Measurements from ENCODE around the gene ADGRB2. TPM values are rescaled to one million over a fixed set of nuclear protein-coding genes. Genes with fewer than 3 reads are reported as not detected.

ADGRB2 gene
- total RNA-seq, 4 donors from 2014 or later = 0.77 to 31.0 (median 3.7) TPM; not detected in 1

DNA sequence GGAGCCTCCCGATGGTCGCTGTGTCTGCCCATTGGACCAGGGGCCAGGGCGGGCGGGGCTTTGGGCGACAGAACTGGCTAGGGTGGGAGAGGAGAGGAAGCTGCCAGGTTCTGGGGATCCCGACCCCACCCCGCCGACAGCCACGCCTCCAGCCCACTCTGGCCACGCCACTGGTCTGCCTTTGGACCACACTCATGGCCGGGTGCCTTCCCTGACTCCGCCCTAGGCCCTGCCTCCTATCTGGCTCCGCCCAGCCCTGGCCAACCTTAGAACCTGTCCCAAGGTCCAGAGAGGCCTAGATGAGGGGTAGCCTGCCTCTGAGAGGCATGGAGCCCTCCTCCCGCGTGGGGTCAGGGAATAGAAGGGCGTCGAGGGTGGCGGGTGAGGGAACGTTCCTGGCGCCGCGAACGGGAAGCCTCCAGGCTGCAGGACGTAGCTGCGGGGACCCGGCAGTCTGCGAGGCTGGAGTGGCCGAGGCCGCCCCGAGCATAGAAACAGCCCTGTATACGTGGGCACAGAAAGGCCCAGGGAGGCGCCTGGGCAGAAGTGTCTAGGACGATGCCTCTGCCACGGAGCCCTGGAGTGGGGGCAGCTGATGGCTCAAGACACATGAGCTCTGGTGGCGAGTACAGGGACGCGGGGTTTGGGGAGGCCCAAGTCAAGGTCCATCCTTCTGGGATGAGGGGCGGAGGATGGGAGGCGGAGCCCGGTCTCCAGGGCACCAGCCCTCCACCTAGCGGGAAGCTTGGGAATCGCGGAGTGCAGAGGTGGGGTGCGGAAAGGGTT, 48.9 kb downstream of the ADGRB2 start:
- Histone ChIP-seq H3K27me3 (no peaks in the 10 kb centered on the region), H3K4me3 (peak overlapping the region; percentile 32 to 55), H3K36me3 (no peaks in the 10 kb centered on the region), H3K27ac (peak overlapping the region; percentile 96 to 99), H3K9me3 (no peaks in the 10 kb centered on the region), H3K4me1 (peaks cover 8 to 24% of the 10 kb centered on the region in 2 donors)
- intact Hi-C loops (cut with DNase I; ENCODE audit: low total_unique reads) = no loop called here
- peak; percentile 78 to 91 for TF ChIP-seq POLR2A (IDR thresholded peaks at IDR 0.05)
- TF ChIP-seq, protein P1, sequence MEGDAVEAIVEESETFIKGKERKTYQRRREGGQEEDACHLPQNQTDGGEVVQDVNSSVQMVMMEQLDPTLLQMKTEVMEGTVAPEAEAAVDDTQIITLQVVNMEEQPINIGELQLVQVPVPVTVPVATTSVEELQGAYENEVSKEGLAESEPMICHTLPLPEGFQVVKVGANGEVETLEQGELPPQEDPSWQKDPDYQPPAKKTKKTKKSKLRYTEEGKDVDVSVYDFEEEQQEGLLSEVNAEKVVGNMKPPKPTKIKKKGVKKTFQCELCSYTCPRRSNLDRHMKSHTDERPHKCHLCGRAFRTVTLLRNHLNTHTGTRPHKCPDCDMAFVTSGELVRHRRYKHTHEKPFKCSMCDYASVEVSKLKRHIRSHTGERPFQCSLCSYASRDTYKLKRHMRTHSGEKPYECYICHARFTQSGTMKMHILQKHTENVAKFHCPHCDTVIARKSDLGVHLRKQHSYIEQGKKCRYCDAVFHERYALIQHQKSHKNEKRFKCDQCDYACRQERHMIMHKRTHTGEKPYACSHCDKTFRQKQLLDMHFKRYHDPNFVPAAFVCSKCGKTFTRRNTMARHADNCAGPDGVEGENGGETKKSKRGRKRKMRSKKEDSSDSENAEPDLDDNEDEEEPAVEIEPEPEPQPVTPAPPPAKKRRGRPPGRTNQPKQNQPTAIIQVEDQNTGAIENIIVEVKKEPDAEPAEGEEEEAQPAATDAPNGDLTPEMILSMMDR (IDR thresholded peaks at IDR 0.05) = peak; percentile 88 to 92 (median 92)
- peak; percentile 97 to 98 for DNase-seq

DNA sequence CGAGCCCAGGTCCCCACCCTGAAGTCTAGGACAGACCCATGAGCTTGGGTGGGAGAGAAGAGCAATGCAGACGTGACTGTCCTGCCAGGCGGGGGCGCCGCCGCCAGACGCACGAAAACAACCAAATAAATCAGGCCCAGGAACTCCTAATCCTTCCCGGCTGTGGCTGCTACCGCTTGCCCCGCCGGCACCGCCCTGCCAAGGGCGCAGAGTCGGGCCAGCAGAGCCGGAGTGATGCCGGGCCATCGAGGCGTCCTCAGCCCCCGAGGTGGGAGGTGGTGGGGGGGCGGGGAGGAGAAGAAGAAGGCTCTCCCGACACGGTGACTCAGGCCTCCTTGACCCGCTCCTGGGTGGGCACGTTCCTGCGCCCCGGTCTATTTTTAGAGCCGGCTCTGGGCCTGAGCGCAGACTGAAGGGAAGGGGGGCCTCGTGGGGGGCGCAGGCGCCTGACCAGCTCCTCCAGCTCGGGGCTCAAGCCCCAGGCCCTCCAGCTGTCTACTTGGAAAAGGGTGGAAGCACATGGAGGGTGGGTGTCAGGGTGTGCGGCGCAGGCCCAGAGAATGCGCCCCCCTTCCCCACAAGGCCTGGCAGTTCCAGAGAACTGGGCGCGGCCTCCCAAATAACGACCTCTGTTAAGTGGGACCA, 49.6 kb downstream of the ADGRB2 start:
- DNase-seq = peak; percentile 95 to 96
- Histone ChIP-seq H3K9me3 (no peaks in the 10 kb centered on the region), H3K36me3 (no peaks in the 10 kb centered on the region), H3K27me3 (no peaks in the 10 kb centered on the region), H3K4me3 (peak overlapping the region; percentile 32 to 55), H3K4me1 (peaks cover 8 to 24% of the 10 kb centered on the region in 2 donors), H3K27ac (peak overlapping the region; percentile 96 to 99)
- TF ChIP-seq, protein P1 (IDR thresholded peaks at IDR 0.05) = peak in 2 of 4 experiments; percentile 20 to 46
- TF ChIP-seq POLR2A (IDR thresholded peaks at IDR 0.05) = no peak
- intact Hi-C loops (cut with DNase I; ENCODE audit: low total_unique reads) = no loop called here

DNA sequence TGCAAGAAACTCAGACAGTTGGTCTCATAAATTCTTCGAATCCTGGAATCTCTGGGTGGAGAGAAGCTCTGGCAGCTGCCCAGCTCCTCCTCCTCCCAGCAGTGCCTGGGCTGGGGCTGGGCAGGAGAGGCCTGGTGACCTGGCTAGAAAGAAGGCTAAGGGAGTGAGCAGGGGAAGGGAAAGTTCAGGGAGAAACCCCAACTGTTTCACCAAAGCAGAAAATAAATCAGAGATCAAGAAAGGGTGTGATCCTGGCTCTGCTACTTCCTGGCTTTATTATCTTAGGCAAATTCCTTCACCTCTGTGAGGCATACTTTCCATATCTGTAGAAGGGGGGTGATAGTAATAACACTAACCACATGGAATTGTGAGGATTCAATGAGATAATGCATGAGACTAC, 51.5 kb downstream of the ADGRB2 start:
- peak; percentile 84 to 86 for DNase-seq
- Histone ChIP-seq H3K4me1 (peaks cover 8 to 24% of the 10 kb centered on the region in 2 donors), H3K27ac (peak overlapping the region; percentile 96 to 99), H3K36me3 (no peaks in the 10 kb centered on the region), H3K9me3 (no peaks in the 10 kb centered on the region), H3K4me3 (no peak overlapping the region), H3K27me3 (no peaks in the 10 kb centered on the region)
- intact Hi-C loops (cut with DNase I; ENCODE audit: low total_unique reads) = loop anchor here (2.0 kb wide), 1 partner anchor 48 kb away; no protein-coding TSS in a partner anchor
- TF ChIP-seq POLR2A (IDR thresholded peaks at IDR 0.05) = no peak
- TF ChIP-seq, protein P1 (IDR thresholded peaks at IDR 0.05) = no peak

DNA sequence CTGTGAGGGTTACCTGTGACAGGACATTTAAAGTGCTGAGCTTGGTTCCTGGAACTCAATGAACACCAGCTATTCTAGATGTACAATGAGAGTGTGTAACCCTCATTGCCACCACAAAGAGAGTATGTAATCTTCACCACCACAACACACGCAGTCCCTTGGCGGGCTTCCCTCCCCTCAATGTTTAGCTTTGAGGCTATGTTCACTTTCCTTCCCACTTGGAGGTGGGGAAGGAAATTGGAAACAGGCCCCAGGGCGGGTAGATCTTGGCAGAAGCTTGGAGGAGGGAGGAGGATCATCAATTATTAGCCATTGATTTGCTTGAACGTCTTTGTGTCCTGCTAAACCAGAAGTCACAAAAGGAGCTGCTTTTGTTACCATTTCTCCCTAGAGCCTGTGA, 52.1 kb downstream of the ADGRB2 start:
- Histone ChIP-seq H3K9me3 (no peaks in the 10 kb centered on the region), H3K4me3 (no peak overlapping the region), H3K4me1 (peaks cover 8 to 24% of the 10 kb centered on the region in 2 donors), H3K27ac (peak overlapping the region; percentile 96 to 99), H3K27me3 (no peaks in the 10 kb centered on the region), H3K36me3 (no peaks in the 10 kb centered on the region)
- DNase-seq = no peak
- intact Hi-C loops (cut with DNase I; ENCODE audit: low total_unique reads) = loop anchor here (2.0 kb wide), 1 partner anchor 47 kb away; no protein-coding TSS in a partner anchor
- no peak for TF ChIP-seq POLR2A (IDR thresholded peaks at IDR 0.05)
- TF ChIP-seq, protein P1 (IDR thresholded peaks at IDR 0.05) = no peak

DNA sequence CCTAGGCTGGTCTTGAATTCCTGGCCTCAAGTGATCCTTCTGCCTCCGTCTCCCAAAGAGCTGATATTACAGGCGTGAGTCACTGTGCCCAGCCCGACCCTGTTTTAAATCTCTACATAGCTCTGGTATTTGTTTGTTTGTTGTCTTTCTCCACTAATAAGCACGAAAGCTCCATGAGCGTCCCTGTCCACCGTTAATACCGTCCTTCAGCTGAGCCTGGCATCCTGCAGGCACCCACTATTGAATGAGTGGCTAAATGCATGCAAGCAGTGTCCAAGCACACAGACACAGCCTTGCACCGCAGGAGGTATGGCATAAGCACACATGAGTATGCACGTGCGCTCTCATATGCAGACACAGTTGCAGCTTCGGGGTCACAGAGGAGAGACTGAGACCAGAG, 55.8 kb downstream of the ADGRB2 start:
- H3K27me3 ChIP-seq = no peaks in the 10 kb centered on the region
- H3K36me3 ChIP-seq = no peaks in the 10 kb centered on the region
- TF ChIP-seq POLR2A (IDR thresholded peaks at IDR 0.05) = no peak
- TF ChIP-seq, protein P1 (IDR thresholded peaks at IDR 0.05) = no peak
- peaks cover 0 to 22% of the 10 kb centered on the region in 2 donors for H3K4me1 ChIP-seq
- intact Hi-C loops (cut with DNase I; ENCODE audit: low total_unique reads) = no loop called here
- no peak overlapping the region for H3K27ac ChIP-seq
- DNase-seq = no peak
- no peaks in the 10 kb centered on the region for H3K9me3 ChIP-seq
- H3K4me3 ChIP-seq = no peak overlapping the region
